CD8-positive, alpha-beta memory T cell (primary cell): ENCODE data around the gene LCTL. TPM values are rescaled to one million over a fixed set of nuclear protein-coding genes. Genes with fewer than 3 reads are reported as not detected.
A peak's percentile ranks its signal among the peaks of the same experiment; 100 is the strongest.

Source experiments
- CTCF ChIA-PET: fragments of 350-600 bp; sonication (Branson Sonifier 250); formaldehyde crosslinking; loops from one replicate; lab custom pipeline; 2021; ENCODE audit warnings: antibody characterized with exemption; lab: Charles Lee
- POLR2A ChIA-PET: fragments of 350-600 bp; sonication (Branson Sonifier 250); formaldehyde crosslinking; loops from one replicate; lab custom pipeline; 2021; ENCODE audit warnings: antibody characterized with exemption; lab: Charles Lee
- DNase-seq, 5 donors: peaks; one replicate each; pipeline versions ENCODE4 v3.0.0 to v3.0.0-alpha.2; 2020 to 2022; ENCODE audit warnings: mixed read lengths in 1 of 5
- H3K27ac ChIP-seq: one replicate; pipeline ENCODE4 v1.7.0; 2013; ENCODE audit warnings: low read depth, mild to moderate bottlenecking, low read length, moderate library complexity
- H3K27me3 ChIP-seq: 2 replicates; pipeline ENCODE4 v1.7.0; 2013; ENCODE audit warnings: low read length, mild to moderate bottlenecking; ENCODE audit not compliant: insufficient read depth, poor library complexity, severe bottlenecking
- H3K36me3 ChIP-seq: 2 replicates; pipeline ENCODE4 v1.7.0; 2013; ENCODE audit warnings: mild to moderate bottlenecking, low read length, moderate library complexity; ENCODE audit not compliant: insufficient read depth
- H3K4me1 ChIP-seq: 2 replicates; pipeline ENCODE4 v1.7.0; 2013; ENCODE audit warnings: mild to moderate bottlenecking, low read length, moderate library complexity; ENCODE audit not compliant: insufficient read depth
- H3K4me3 ChIP-seq: 2 replicates; pipeline ENCODE4 v1.7.0; 2013; ENCODE audit warnings: mild to moderate bottlenecking, low read length
- H3K9me3 ChIP-seq: 2 replicates; pipeline ENCODE4 v1.7.0; 2013; ENCODE audit warnings: mild to moderate bottlenecking, low read length
- H3K27ac Mint-ChIP-seq, 8 donors: one replicate each; pipeline ENCODE4 v1.8.0; 2020 to 2021; ENCODE audit warnings: mixed read lengths in 8 of 8, mild to moderate bottlenecking in 6 of 8, inconsistent platforms in 3 of 8, moderate library complexity in 3 of 8
- H3K27me3 Mint-ChIP-seq, 2 donors: one replicate each; pipeline ENCODE4 v1.8.0; 2020 to 2021; ENCODE audit warnings: mixed read lengths in 2 of 2, mild to moderate bottlenecking in 1 of 2, moderate library complexity in 1 of 2
- H3K36me3 Mint-ChIP-seq, 3 donors: one replicate each; pipeline ENCODE4 v1.8.0; 2020 to 2021; ENCODE audit warnings: mixed read lengths in 3 of 3, inconsistent platforms in 1 of 3, mild to moderate bottlenecking in 1 of 3
- H3K4me1 Mint-ChIP-seq, 3 donors: one replicate each; pipeline ENCODE4 v1.8.0; 2020 to 2021; ENCODE audit warnings: mixed read lengths in 3 of 3, inconsistent platforms in 1 of 3, mild to moderate bottlenecking in 1 of 3
- H3K4me3 Mint-ChIP-seq, 7 donors: one replicate each; pipeline ENCODE4 v1.8.0; 2020 to 2021; ENCODE audit warnings: mixed read lengths in 7 of 7, mild to moderate bottlenecking in 6 of 7, moderate library complexity in 4 of 7, inconsistent platforms in 2 of 7
- H3K9me3 Mint-ChIP-seq, 5 donors: one replicate each; pipeline ENCODE4 v1.8.0; 2020 to 2022; ENCODE audit warnings: mixed read lengths in 5 of 5, mild to moderate bottlenecking in 3 of 5, moderate library complexity in 2 of 5, inconsistent platforms in 1 of 5
- polyA plus RNA-seq: library from polyadenylated mRNA; unstranded; fragments of 300-500 nt; fragmentation: Illumina TruSeq; gene quantifications from one replicate; pipeline ENCODE4 v1.2.3, GENCODE V29; 2021
- total RNA-seq, 2 experiments: library from RNA; stranded (reverse); gene quantifications; one replicate each; pipeline ENCODE4 v1.2.3, GENCODE V29; 2021

The LCTL gene
- total and polyA plus RNA-seq, 3 experiments from 2014 or later = not detected

DNA sequence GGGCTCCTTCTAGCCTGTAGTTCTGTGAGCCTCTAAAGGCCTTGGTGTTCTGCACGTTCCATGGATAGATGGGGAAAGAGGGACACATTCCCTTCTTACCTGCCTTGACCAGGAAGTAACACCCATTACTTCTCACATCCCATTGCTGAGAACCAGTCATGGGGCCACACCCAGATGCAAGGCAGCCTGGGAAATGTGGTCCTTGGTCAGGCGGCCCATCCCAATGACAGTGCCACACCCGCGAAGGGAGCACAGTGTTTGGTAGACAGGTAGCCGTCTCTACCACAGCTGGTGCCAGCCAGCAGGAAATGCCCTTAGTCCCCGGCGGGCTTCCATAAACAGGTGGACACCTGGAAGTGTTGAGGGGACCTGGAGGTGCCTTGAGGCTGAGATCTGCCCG is 23.2 kb upstream of the LCTL start:
- Mint-ChIP-seq H3K4me3 (no peak overlapping the region), H3K36me3 (no peaks in the 10 kb centered on the region), H3K27ac (no peak overlapping the region), H3K9me3 (no peaks in the 10 kb centered on the region), H3K4me1 (no peaks in the 10 kb centered on the region), H3K27me3 (peaks cover 11 to 33% of the 10 kb centered on the region in 2 donors)
- H3K9me3 ChIP-seq = no peaks in the 10 kb centered on the region
- H3K4me3 ChIP-seq = no peak overlapping the region
- ChIA-PET CTCF (no interaction called here), POLR2A (no interaction called here)
- H3K27ac ChIP-seq = no peak overlapping the region
- no peaks in the 10 kb centered on the region for H3K27me3 ChIP-seq
- H3K36me3 ChIP-seq = no peaks in the 10 kb centered on the region
- H3K4me1 ChIP-seq = no peaks in the 10 kb centered on the region
- no peak for DNase-seq

DNA sequence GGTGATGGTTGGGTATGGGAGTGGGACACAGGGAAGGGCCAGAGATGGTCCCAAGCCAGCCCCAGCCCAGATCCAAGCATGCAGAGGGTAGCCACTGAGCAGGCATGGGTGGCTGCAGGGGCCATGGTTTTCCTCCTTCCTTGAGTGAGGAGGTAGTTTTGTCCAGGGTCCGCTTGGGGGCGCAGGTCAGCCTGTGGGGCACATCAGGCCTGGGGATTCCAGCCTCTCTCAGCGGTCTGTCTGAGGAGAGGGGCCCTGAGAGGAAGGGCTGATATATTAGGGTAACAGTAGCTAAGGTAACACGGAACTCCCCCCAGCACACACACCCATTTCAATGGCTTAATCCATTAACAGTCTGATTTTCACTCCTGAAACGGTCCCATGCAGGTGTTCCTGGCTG is 22.7 kb upstream of the LCTL start:
- no peaks in the 10 kb centered on the region for H3K4me1 Mint-ChIP-seq
- DNase-seq = no peak
- POLR2A ChIA-PET = no interaction called here

DNA sequence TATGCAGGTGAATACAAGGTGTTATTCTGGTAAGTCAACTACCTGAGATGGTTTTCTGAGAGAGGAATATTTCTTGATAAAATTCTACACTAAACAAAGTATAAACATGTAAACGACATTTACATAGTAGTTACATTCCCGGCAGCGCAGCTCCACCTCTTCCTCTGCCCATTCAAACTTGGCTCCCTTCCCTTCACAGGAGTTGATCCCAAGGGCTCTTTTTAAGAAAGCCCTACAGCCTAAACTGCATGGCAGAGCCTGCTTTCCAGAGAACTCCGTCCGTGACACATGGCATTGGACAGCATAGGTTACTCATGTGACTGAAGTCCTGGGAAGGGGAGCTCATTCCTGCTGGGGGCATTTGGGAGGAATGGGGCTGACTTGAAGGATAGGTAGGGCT is 22.0 kb upstream of the LCTL start:
- Mint-ChIP-seq H3K27me3 (peaks cover 9 to 33% of the 10 kb centered on the region in 2 donors), H3K27ac (no peak overlapping the region), H3K4me3 (no peak overlapping the region), H3K36me3 (no peaks in the 10 kb centered on the region), H3K4me1 (no peaks in the 10 kb centered on the region), H3K9me3 (no peaks in the 10 kb centered on the region)
- CTCF ChIA-PET = no interaction called here
- Histone ChIP-seq H3K27me3 (no peaks in the 10 kb centered on the region), H3K27ac (no peak overlapping the region), H3K9me3 (no peaks in the 10 kb centered on the region), H3K36me3 (no peaks in the 10 kb centered on the region), H3K4me3 (no peak overlapping the region), H3K4me1 (no peaks in the 10 kb centered on the region)
- no peak for DNase-seq
- POLR2A ChIA-PET = no interaction called here

More for the DNA sequence above, 22.7 kb upstream of the LCTL start:
- Histone ChIP-seq H3K27me3 (no peaks in the 10 kb centered on the region), H3K27ac (no peak overlapping the region), H3K4me1 (no peaks in the 10 kb centered on the region), H3K36me3 (no peaks in the 10 kb centered on the region), H3K4me3 (no peak overlapping the region), H3K9me3 (no peaks in the 10 kb centered on the region)
- Mint-ChIP-seq H3K4me3 (no peak overlapping the region), H3K27me3 (peaks cover 11 to 33% of the 10 kb centered on the region in 2 donors), H3K9me3 (no peaks in the 10 kb centered on the region), H3K36me3 (no peaks in the 10 kb centered on the region), H3K27ac (no peak overlapping the region)
- CTCF ChIA-PET = no interaction called here

DNA sequence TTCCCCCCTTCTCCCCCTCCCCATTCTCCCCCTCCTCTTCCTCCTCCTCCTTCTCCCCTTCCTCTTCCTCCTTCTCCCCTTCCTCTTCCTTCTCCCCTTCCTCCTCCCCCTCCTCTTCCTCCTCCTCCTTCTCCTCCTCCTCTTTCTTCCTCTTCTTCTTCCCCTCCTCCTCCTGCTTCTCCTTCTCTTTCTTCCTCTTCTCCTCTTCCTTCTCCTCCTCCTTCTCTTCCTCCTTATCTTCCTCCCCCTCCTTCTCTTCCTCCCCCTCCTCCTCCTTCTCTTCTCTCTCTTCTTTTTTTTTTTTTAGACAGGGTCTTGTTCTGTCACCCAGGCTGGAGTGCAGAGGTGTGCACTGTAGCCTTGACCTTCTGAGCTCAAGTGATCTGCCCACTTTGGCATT is 21.2 kb upstream of the LCTL start:
- Mint-ChIP-seq H3K4me3 (no peak overlapping the region), H3K27me3 (peaks cover 9 to 33% of the 10 kb centered on the region in 2 donors), H3K36me3 (no peaks in the 10 kb centered on the region), H3K9me3 (no peaks in the 10 kb centered on the region), H3K27ac (no peak overlapping the region), H3K4me1 (no peaks in the 10 kb centered on the region)
- Histone ChIP-seq H3K9me3 (no peaks in the 10 kb centered on the region), H3K27ac (no peak overlapping the region), H3K27me3 (no peaks in the 10 kb centered on the region), H3K36me3 (no peaks in the 10 kb centered on the region), H3K4me3 (no peak overlapping the region), H3K4me1 (no peaks in the 10 kb centered on the region)
- CTCF ChIA-PET = no interaction called here
- DNase-seq = no peak
- POLR2A ChIA-PET = no interaction called here

DNA sequence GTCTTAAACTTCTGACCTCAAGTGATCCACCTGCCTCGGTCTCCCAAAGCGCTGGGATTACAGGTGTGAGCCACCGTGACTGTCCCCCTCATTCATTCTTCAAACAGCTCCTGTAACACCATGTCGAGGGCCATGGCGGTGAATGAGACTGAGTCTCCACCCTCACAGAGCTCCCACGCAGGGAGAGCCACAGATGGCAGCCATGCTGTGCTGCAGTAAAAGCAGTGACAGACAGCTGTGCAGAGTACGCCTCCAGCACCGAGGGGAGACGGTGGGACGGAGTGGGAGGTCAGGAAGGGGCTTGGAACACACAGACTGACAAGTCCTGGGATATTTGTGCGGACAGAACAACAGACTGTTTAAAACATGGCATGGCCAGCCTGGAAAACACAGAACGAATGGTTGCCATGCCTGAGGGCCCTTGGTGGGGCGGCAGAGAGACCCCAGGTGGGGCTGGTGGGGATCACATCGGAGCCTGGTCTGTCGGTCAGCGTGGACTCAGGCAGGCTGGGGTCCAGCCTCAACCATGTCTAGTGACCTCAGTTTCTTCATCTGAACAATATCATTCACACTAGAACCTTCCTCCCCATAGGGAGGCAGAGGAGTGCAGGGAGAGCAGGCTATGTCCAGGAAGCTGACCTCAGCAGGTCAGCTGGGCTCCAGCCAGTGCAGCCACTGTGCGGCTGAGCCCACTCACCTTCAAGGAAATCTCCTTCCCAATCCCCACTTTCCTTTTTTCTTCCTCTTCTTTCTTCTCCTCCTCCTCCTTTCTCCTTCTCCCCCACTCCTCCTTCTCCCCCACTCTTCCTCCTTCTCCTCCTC is 20.6 kb upstream of the LCTL start:
- no peaks in the 10 kb centered on the region for H3K9me3 Mint-ChIP-seq
- no peak for DNase-seq
- peaks cover 9 to 29% of the 10 kb centered on the region in 2 donors for H3K27me3 Mint-ChIP-seq
- CTCF ChIA-PET = no interaction called here
- no peaks in the 10 kb centered on the region for H3K36me3 ChIP-seq
- H3K36me3 Mint-ChIP-seq = no peaks in the 10 kb centered on the region
- H3K27ac Mint-ChIP-seq = no peak overlapping the region
- no peaks in the 10 kb centered on the region for H3K9me3 ChIP-seq
- H3K27ac ChIP-seq = no peak overlapping the region
- no peaks in the 10 kb centered on the region for H3K4me1 Mint-ChIP-seq
- no peak overlapping the region for H3K4me3 ChIP-seq
- POLR2A ChIA-PET = no interaction called here
- no peaks in the 10 kb centered on the region for H3K4me1 ChIP-seq
- no peak overlapping the region for H3K4me3 Mint-ChIP-seq
- no peaks in the 10 kb centered on the region for H3K27me3 ChIP-seq

DNA sequence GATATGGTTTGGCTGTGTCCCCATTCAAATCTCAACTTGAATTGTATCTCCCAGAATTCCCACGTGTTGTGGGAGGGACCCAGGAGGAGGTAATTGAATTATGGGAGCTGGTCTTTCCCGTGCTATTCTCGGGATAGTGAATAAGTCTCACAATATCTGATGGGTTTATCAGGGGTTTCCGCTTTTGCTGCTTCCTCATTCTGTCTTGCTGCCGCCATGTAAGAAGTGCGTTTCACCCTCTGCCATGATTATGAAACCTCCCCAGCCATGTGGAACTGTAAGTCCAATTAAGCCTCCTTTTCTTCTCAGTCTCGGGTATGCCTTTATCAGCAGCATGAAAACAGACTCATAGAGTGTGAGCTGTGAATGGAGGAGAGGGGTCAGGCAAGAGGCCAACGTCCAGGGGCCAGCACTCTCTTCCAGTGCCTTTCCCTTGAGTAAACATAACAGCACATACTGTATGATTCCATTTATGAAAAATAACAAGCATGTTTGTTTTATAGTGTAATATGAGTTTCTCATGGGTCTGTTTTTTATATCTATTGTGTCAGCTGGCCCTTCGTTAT is 16.3 kb upstream of the LCTL start:
- no peak for DNase-seq
- Mint-ChIP-seq H3K36me3 (no peaks in the 10 kb centered on the region), H3K4me1 (no peaks in the 10 kb centered on the region), H3K27ac (no peak overlapping the region), H3K9me3 (no peaks in the 10 kb centered on the region), H3K4me3 (no peak overlapping the region), H3K27me3 (peaks cover 0 to 6% of the 10 kb centered on the region in 2 donors)
- H3K27me3 ChIP-seq = no peaks in the 10 kb centered on the region
- CTCF ChIA-PET = no interaction called here
- no peak overlapping the region for H3K4me3 ChIP-seq
- H3K36me3 ChIP-seq = no peaks in the 10 kb centered on the region
- H3K9me3 ChIP-seq = no peaks in the 10 kb centered on the region
- peak overlapping the region; percentile 51 for H3K27ac ChIP-seq
- POLR2A ChIA-PET = no interaction called here
- H3K4me1 ChIP-seq = no peaks in the 10 kb centered on the region

DNA sequence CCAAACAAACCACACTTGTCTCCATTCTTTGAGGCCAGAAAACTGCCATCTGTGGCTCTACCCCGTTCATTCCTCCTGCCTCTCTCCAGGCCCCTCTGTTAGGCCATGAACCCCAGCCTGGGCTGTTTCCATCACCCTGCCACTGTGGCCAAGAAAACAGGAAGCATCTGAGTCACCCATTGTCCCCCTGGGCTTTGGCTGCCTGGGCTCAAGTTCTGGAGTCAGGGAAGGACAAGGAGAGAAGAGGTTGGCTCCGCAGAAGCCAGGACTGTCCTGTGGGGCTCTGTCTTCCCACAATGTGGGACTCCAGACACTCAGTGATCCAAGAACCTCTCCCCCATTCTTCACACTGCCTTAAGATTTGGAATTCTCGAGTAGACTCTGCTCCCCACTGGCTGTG is 14.8 kb upstream of the LCTL start:
- POLR2A ChIA-PET = no interaction called here
- H3K4me3 Mint-ChIP-seq = no peak overlapping the region
- CTCF ChIA-PET = no interaction called here

DNA sequence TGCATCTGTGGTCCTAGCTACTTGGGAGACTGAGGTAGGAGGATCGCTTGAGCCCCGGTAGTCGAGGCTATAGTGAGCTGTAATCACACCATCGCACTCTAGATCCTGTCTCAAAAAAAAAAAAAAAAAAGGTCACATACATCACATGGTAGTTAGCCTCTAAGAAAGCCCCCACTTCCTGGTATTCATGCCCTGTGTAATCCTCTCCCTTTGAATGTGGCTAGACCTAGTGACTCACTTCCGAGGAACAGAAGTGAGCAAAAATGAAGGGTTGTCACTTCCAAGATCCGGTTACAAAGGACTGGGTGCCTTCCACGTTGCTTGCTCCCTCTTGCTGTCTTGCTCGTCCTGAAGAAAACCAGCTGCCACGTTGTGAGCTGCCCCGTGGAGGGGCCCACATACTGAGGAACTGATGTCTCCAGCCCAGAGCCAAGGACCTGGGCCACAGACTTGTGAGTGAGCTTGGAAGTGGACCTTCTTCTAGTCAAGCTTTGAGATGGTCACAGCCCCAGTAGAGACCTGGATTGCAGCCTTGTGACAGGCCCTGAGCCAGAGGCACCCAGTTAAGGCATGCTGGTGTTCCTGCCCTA is 12.6 kb upstream of the LCTL start:
- Histone ChIP-seq H3K27ac (no peak overlapping the region), H3K4me3 (no peak overlapping the region), H3K9me3 (no peaks in the 10 kb centered on the region), H3K36me3 (no peaks in the 10 kb centered on the region), H3K27me3 (no peaks in the 10 kb centered on the region), H3K4me1 (no peaks in the 10 kb centered on the region)
- POLR2A ChIA-PET = no interaction called here
- H3K36me3 Mint-ChIP-seq = no peaks in the 10 kb centered on the region
- no peaks in the 10 kb centered on the region for H3K9me3 Mint-ChIP-seq
- no peaks in the 10 kb centered on the region for H3K27me3 Mint-ChIP-seq
- no peaks in the 10 kb centered on the region for H3K4me1 Mint-ChIP-seq
- no peak overlapping the region for H3K4me3 Mint-ChIP-seq
- CTCF ChIA-PET = interaction anchor here (1.3 kb wide), 1 partner anchor 11 kb away, joined by 5 read pairs; no protein-coding TSS in a partner anchor
- DNase-seq = no peak
- no peak overlapping the region for H3K27ac Mint-ChIP-seq

More for the DNA sequence above, 14.8 kb upstream of the LCTL start:
- Histone ChIP-seq H3K4me1 (no peaks in the 10 kb centered on the region), H3K36me3 (no peaks in the 10 kb centered on the region), H3K27me3 (no peaks in the 10 kb centered on the region), H3K27ac (no peak overlapping the region), H3K4me3 (no peak overlapping the region), H3K9me3 (no peaks in the 10 kb centered on the region)
- no peaks in the 10 kb centered on the region for H3K4me1 Mint-ChIP-seq
- H3K36me3 Mint-ChIP-seq = no peaks in the 10 kb centered on the region
- no peaks in the 10 kb centered on the region for H3K9me3 Mint-ChIP-seq
- H3K27ac Mint-ChIP-seq = no peak overlapping the region
- no peak for DNase-seq
- peaks cover 0 to 3% of the 10 kb centered on the region in 2 donors for H3K27me3 Mint-ChIP-seq
